WI38 (cell line): Measurements from ENCODE around the gene RERE.
A peak's percentile ranks its signal among the peaks of the same experiment; 100 is the strongest.

Source experiments
- H3K4me3 ChIP-seq: 2 replicates; pipeline ENCODE4 v1.5.1; 2011; ENCODE audit warnings: low read depth, mild to moderate bottlenecking, control low read depth, low read length
- TF ChIP-seq, protein P1 (sequence below): IDR thresholded peaks from 2 replicates; pipeline ENCODE4 v1.5.1; 2012; ENCODE audit warnings: low read depth, mild to moderate bottlenecking, control low read depth, low read length

RERE gene

DNA sequence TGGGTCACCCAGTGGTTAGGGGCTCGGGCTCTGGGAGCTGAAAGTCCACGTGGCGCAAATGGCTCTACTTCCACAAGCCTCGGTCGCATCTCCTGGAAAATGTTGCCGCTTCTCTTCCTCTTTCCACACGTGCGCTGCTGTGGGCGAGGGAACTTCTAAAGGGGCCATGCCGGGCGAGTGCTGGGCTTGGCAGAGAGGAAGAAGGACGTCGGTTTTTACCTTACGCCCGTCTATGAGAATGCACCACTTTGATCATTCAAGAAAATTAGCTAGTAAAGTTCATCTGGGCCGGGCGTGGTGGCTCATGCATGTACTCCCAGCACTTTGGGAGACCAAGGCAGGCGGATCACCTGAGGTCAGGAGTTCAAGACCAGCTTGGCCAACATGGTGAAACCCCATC is 489.2 kb downstream of the RERE start:
- H3K4me3 ChIP-seq = no peak overlapping the region
- TF ChIP-seq, protein P1, sequence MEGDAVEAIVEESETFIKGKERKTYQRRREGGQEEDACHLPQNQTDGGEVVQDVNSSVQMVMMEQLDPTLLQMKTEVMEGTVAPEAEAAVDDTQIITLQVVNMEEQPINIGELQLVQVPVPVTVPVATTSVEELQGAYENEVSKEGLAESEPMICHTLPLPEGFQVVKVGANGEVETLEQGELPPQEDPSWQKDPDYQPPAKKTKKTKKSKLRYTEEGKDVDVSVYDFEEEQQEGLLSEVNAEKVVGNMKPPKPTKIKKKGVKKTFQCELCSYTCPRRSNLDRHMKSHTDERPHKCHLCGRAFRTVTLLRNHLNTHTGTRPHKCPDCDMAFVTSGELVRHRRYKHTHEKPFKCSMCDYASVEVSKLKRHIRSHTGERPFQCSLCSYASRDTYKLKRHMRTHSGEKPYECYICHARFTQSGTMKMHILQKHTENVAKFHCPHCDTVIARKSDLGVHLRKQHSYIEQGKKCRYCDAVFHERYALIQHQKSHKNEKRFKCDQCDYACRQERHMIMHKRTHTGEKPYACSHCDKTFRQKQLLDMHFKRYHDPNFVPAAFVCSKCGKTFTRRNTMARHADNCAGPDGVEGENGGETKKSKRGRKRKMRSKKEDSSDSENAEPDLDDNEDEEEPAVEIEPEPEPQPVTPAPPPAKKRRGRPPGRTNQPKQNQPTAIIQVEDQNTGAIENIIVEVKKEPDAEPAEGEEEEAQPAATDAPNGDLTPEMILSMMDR = no peak

DNA sequence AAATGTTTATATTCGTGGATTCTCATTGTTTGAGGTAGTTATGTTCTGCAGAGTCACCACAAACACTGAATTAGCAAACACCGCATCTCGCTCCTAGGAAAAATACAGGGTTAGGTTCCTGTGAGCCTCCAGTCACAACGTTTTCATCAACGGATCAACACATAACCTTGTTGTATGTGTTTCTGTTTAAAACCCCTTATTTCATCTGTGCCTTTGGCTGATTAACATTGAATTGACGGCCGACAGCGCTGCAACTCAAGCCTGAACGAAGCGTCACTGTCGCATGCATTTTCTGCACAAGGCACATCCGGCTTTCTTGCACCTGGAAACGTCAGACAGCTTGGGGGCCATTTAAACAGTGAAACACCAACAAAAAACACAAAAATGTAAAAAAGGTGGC is 491.2 kb downstream of the RERE start:
- no peak overlapping the region for H3K4me3 ChIP-seq
- TF ChIP-seq, protein P1 = no peak

DNA sequence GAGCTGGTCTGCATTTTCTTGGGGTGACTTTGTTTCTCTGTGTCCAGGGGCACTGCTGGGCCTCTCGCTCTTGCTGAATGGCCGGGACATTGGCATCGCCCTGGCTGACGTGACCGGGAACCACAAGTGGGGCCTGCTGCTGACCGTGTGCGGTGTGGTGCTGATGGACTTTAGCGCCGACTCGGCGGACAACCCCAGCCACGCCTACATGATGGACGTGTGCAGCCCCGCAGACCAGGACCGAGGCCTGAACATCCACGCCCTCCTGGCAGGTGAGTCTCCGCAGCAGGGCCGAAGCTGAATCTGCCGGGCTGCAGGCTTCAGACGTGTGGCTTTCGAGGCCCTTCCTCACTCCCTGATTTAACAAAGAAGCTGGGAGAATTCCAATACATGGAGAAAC is 491.7 kb downstream of the RERE start:
- TF ChIP-seq, protein P1 = no peak
- no peak overlapping the region for H3K4me3 ChIP-seq

DNA sequence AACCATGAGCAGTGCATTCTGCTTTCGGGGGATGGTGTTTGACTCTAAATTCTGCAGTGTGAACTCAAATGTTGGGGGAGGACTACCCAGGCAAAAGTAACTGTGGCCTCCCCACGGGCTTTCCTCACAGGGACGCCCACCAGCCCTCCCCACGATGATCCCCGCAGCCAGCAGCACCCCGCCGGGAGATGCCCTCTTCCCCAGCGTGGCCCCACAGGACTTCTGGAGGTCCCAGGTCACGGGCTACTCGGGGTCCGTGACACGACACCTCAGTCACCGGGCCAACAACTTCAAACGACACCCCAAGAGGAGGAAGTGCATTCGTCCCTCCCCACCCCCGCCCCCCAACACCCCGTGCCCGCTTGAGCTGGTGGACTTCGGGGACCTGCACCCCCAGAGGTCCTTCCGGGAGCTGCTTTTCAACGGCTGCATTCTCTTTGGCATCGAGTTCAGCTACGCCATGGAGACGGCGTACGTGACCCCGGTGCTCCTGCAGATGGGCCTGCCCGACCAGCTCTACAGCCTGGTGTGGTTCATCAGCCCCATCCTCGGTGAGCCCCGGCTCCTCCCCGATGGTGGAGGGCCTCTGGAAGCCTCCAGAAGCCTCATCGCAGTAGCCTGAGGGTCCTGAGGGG is 493.1 kb downstream of the RERE start:
- TF ChIP-seq, protein P1 = no peak
- no peak overlapping the region for H3K4me3 ChIP-seq

DNA sequence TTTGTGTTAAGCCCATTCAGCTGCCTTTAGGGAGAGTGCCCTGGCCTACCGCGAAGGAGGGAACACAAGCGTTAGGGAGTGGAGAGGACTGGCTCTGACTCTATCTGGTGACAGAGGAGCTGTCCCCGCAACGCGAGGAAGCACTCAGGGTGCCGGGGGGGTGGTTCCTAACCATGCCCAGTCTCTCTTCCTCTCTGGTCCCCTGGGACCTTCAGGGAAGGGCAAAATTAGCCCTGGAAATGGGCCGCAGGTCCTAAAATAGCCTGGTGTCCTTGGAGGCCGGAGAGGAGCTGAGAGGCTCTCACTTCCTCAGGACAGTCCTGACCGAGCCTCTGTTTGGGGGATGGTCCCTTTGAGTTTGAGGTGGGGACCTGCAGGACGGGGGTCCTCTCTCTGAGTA is 493.7 kb downstream of the RERE start:
- TF ChIP-seq, protein P1 = no peak
- no peak overlapping the region for H3K4me3 ChIP-seq

DNA sequence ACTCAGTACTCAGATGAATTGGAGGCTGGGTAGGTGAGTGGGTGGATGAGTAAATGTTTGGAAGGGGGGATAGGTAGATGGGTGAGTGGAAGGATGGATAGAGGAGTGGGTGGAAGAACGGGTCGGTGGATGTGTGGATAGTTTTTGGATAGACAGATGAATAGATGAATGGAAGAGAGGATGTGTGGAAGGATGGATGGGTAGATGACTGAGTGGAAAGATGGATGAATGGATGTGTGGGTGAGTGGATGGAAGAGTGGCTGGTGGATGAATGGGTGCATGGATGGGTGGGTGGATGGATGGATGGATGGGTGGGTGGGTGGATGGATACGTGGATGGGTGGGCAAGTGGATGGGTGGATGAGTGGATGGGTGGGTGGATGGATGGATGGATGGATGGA is 495.8 kb downstream of the RERE start:
- no peak overlapping the region for H3K4me3 ChIP-seq
- TF ChIP-seq, protein P1 = no peak

DNA sequence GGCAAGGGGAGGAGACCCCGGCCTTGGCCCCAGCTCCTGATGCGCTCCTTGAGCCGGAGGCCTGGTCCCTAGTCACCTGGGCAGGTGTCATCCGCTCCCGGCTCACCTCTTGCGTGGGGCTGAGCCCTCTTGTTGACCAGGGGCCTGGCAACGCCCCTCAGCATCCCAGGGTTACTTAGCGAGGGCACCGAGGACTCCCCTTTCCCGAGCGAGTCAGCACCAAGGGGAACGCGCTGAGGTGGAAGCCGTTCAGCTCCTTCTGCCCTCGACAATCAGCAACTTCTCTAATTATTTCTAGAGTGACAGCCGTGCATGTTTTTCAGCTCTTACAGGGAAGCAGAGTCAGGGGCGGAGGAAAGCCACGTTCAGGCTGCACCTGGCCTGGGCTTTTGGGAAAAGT is 499.0 kb downstream of the RERE start:
- TF ChIP-seq, protein P1 = no peak
- H3K4me3 ChIP-seq = peak overlapping the region; percentile 66
